ENCODE results near the gene ATP11A. TPM values are rescaled to one million over a fixed set of nuclear protein-coding genes. Genes with fewer than 3 reads are reported as not detected.

The ATP11A gene
- total RNA-seq, 1 experiment from 2014 or later = 232 TPM

GRCh38 chr13:112756967-112757758 is 67.3 kb downstream of the ATP11A start:
- DNase-seq = peak in 1 of 2 experiments; percentile 56
- peak overlapping the region; percentile 13 for H3K4me3 Mint-ChIP-seq (ENCODE audit: unreplicated experiment)
- peaks cover 41% of the 10 kb centered on the region for H3K36me3 Mint-ChIP-seq (ENCODE audit: insufficient read depth, unreplicated experiment)
- ChIA-PET CTCF (interaction anchor here (1.0 kb wide), 1 partner anchor 186 kb away, joined by 3 read pairs; no protein-coding TSS in a partner anchor), POLR2A (interaction anchor here (0.5 to 0.9 kb wide), 2 partner anchors 23 to 136 kb away, joined by 3 read pairs; no protein-coding TSS in a partner anchor)
- no peaks in the 10 kb centered on the region for H3K9me3 Mint-ChIP-seq (ENCODE audit: unreplicated experiment)
- peak overlapping the region; percentile 83 for H3K27ac Mint-ChIP-seq (ENCODE audit: unreplicated experiment)
- intact Hi-C loops (cut with micrococcal nuclease; ENCODE audit: unreplicated experiment) = loop anchor here (2.0 kb wide), 1 partner anchor 34 kb away; no protein-coding TSS in a partner anchor
- TF ChIP-seq CTCF (IDR thresholded peaks at IDR 0.05; ENCODE audit: insufficient read depth in 1 of 2, low read depth in 1 of 2, low read length in 1 of 2, severe bottlenecking in 1 of 2, unreplicated experiment in 1 of 2) = no peak
- no peaks in the 10 kb centered on the region for H3K27me3 ChIP-seq (replicated peaks; ENCODE audit: control insufficient read depth, insufficient read depth, low read length)
- H3K4me3 ChIP-seq (ENCODE audit: low read depth, low read length) = no peak overlapping the region
- H3K4me1 ChIP-seq = peaks cover 26% of the 10 kb centered on the region
- H3K4me1 Mint-ChIP-seq (ENCODE audit: low read depth, unreplicated experiment) = peaks cover 10% of the 10 kb centered on the region
- no peaks in the 10 kb centered on the region for H3K9me3 ChIP-seq
- BruUV-seq (replicated peaks) = no TSS peak
- H3K27me3 Mint-ChIP-seq (ENCODE audit: insufficient read depth, unreplicated experiment) = no peaks in the 10 kb centered on the region
- peaks cover 1% of the 10 kb centered on the region; the same call in 1 of the 2 replicates for H3K36me3 ChIP-seq (ENCODE audit: control insufficient read depth, insufficient read depth, low read length)

GRCh38 chr13:112757759-112758086 is 67.9 kb downstream of the ATP11A start:
- DNase-seq = no peak
- Mint-ChIP-seq H3K27me3 (ENCODE audit: insufficient read depth, unreplicated experiment) (no peaks in the 10 kb centered on the region), H3K4me1 (ENCODE audit: low read depth, unreplicated experiment) (peaks cover 10% of the 10 kb centered on the region), H3K4me3 (ENCODE audit: unreplicated experiment) (no peak overlapping the region), H3K36me3 (ENCODE audit: insufficient read depth, unreplicated experiment) (peaks cover 47% of the 10 kb centered on the region), H3K27ac (ENCODE audit: unreplicated experiment) (peak overlapping the region; percentile 83), H3K9me3 (ENCODE audit: unreplicated experiment) (no peaks in the 10 kb centered on the region)
- POLR2A ChIA-PET = interaction anchor here (0.5 kb wide), 1 partner anchor 136 kb away, joined by 3 read pairs; no protein-coding TSS in a partner anchor
- Histone ChIP-seq H3K9me3 (no peaks in the 10 kb centered on the region), H3K4me1 (peaks cover 26% of the 10 kb centered on the region), H3K27me3 (replicated peaks; ENCODE audit: control insufficient read depth, insufficient read depth, low read length) (no peaks in the 10 kb centered on the region), H3K36me3 (ENCODE audit: control insufficient read depth, insufficient read depth, low read length) (peaks cover 1% of the 10 kb centered on the region; the same call in 1 of the 2 replicates), H3K4me3 (ENCODE audit: low read depth, low read length) (no peak overlapping the region)
- no peak for TF ChIP-seq CTCF (IDR thresholded peaks at IDR 0.05; ENCODE audit: insufficient read depth in 1 of 2, low read depth in 1 of 2, low read length in 1 of 2, severe bottlenecking in 1 of 2, unreplicated experiment in 1 of 2)
- intact Hi-C loops (cut with micrococcal nuclease; ENCODE audit: unreplicated experiment) = loop anchor here (2.0 kb wide), 1 partner anchor 35 kb away; no protein-coding TSS in a partner anchor
- CTCF ChIA-PET = interaction anchor here (1.0 kb wide), 1 partner anchor 185 kb away, joined by 3 read pairs; no protein-coding TSS in a partner anchor
- BruUV-seq (replicated peaks) = no TSS peak

- BruUV-seq (replicated peaks) = no TSS peak
- ChIA-PET CTCF (no interaction called here), POLR2A (no interaction called here)
- no peak for DNase-seq
- H3K9me3 ChIP-seq = no peaks in the 10 kb centered on the region
- H3K9me3 Mint-ChIP-seq (ENCODE audit: unreplicated experiment) = no peaks in the 10 kb centered on the region
- TF ChIP-seq CTCF (IDR thresholded peaks at IDR 0.05; ENCODE audit: insufficient read depth in 1 of 2, low read depth in 1 of 2, low read length in 1 of 2, severe bottlenecking in 1 of 2, unreplicated experiment in 1 of 2) = no peak
- peak overlapping the region; percentile 59 for H3K27ac Mint-ChIP-seq (ENCODE audit: unreplicated experiment)
- H3K4me3 Mint-ChIP-seq (ENCODE audit: unreplicated experiment) = no peak overlapping the region
- intact Hi-C loops (cut with micrococcal nuclease; ENCODE audit: unreplicated experiment) = no loop called here
- H3K4me1 ChIP-seq = peaks cover 26% of the 10 kb centered on the region
- H3K4me3 ChIP-seq (ENCODE audit: low read depth, low read length) = no peak overlapping the region
- peaks cover 55% of the 10 kb centered on the region for H3K36me3 Mint-ChIP-seq (ENCODE audit: insufficient read depth, unreplicated experiment)
- H3K36me3 ChIP-seq (ENCODE audit: control insufficient read depth, insufficient read depth, low read length) = peaks cover 1% of the 10 kb centered on the region; the same call in 1 of the 2 replicates
- no peaks in the 10 kb centered on the region for H3K27me3 ChIP-seq (replicated peaks; ENCODE audit: control insufficient read depth, insufficient read depth, low read length)
- H3K27me3 Mint-ChIP-seq (ENCODE audit: insufficient read depth, unreplicated experiment) = no peaks in the 10 kb centered on the region
- H3K4me1 Mint-ChIP-seq (ENCODE audit: low read depth, unreplicated experiment) = peaks cover 14% of the 10 kb centered on the region
Observed at GRCh38 chr13:112759053-112759452, 69.2 kb downstream of the ATP11A start.

Measured in Caco-2 (cell line).